Upper lobe of left lung (tissue), 6 donors: ENCODE data around the gene DDX1. TPM values are rescaled to one million over a fixed set of nuclear protein-coding genes. Genes with fewer than 3 reads are reported as not detected.

ENCODE experiments used
- ATAC-seq, 2 donors: fragments of 200-7000 bp; cut with Tn5 transposase; one replicate each; pipeline ENCODE4 v1.9.1; 2022; ENCODE audit warnings: mild to moderate bottlenecking in 2 of 2, moderate library complexity in 2 of 2; ENCODE audit not compliant: low FRiP score in 2 of 2
- DNase-seq, 2 donors: peaks; one replicate each; pipeline ENCODE4 v3.0.0-alpha.2; 2019 to 2020
- H3K27ac ChIP-seq, 4 donors: fragments of 200-600 bp; sonication (generic); one replicate each; pipeline ENCODE4 v1.5.1; 2016 to 2019
- H3K27me3 ChIP-seq, 4 donors: fragments of 200-600 bp; sonication (generic); one replicate each; pipeline ENCODE4 v1.5.1; 2017 to 2019
- H3K36me3 ChIP-seq, 4 donors: fragments of 200-600 bp; sonication (generic); one replicate each; pipeline ENCODE4 v1.5.1; 2016 to 2019
- H3K4me1 ChIP-seq, 4 donors: fragments of 200-600 bp; sonication (generic); one replicate each; pipeline ENCODE4 v1.5.1; 2018 to 2019
- H3K4me3 ChIP-seq, 4 donors: fragments of 200-600 bp; sonication (generic); one replicate each; pipeline ENCODE4 v1.5.1; 2017 to 2019; ENCODE audit warnings: mild to moderate bottlenecking in 2 of 4, moderate library complexity in 1 of 4
- H3K9me3 ChIP-seq, 4 donors: fragments of 200-600 bp; sonication (generic); one replicate each; pipeline ENCODE4 v1.5.1; 2018 to 2019
- EP300 ChIP-seq, 4 donors: sonication (generic); formaldehyde crosslinking; IDR thresholded peaks; one replicate each; pipeline ENCODE4 v1.5.1; 2017; ENCODE audit warnings: antibody characterized with exemption in 4 of 4, control low read depth in 2 of 4
- POLR2A ChIP-seq, 4 donors: fragments of 450-650 bp; IDR thresholded peaks; one replicate each; pipeline ENCODE4 v1.5.1; 2016 to 2017; ENCODE audit warnings: antibody characterized with exemption in 4 of 4, mild to moderate bottlenecking in 2 of 4
- POLR2AphosphoS5 ChIP-seq, 2 donors: sonication (generic); formaldehyde crosslinking; IDR thresholded peaks; one replicate each; pipeline ENCODE4 v1.5.1; 2017; ENCODE audit warnings: antibody characterized with exemption in 2 of 2
- WGBS, 2 donors: methylation state at CpG; one replicate each; pipeline ENCODE4 v1.1.5; 2017 to 2018; 5-methylcytosine and 5-hydroxymethylcytosine counted together
- total RNA-seq, 6 donors: library from RNA; depleted of rRNA in 4 of 6; stranded (reverse); fragments of >200 nt in 4 of 6; gene quantifications; one replicate each; pipeline versions ENCODE4 v1.1.0 to v1.2.1, GENCODE V29; 2016 to 2021
- TF ChIP-seq, protein P1 (sequence below), 6 experiments: fragments of 450-650 bp in 4 of 6; fragments of 200-600 bp in 2 of 6; sonication (generic) in 2 of 6; IDR thresholded peaks; one replicate each; pipeline ENCODE4 v1.5.1; 2016 to 2019; ENCODE audit warnings: antibody characterized with exemption in 6 of 6
- donor health status: DM: no; HTN: no; CAD: no; lungs with moderate emphysema.
- donor health status: DM: no; HTN: yes; CAD: no; lungs with severe emphysema.

The DDX1 gene
- total RNA-seq, 6 donors from 2014 or later: 40.9 to 78.5 (median 53.0) TPM

DNA sequence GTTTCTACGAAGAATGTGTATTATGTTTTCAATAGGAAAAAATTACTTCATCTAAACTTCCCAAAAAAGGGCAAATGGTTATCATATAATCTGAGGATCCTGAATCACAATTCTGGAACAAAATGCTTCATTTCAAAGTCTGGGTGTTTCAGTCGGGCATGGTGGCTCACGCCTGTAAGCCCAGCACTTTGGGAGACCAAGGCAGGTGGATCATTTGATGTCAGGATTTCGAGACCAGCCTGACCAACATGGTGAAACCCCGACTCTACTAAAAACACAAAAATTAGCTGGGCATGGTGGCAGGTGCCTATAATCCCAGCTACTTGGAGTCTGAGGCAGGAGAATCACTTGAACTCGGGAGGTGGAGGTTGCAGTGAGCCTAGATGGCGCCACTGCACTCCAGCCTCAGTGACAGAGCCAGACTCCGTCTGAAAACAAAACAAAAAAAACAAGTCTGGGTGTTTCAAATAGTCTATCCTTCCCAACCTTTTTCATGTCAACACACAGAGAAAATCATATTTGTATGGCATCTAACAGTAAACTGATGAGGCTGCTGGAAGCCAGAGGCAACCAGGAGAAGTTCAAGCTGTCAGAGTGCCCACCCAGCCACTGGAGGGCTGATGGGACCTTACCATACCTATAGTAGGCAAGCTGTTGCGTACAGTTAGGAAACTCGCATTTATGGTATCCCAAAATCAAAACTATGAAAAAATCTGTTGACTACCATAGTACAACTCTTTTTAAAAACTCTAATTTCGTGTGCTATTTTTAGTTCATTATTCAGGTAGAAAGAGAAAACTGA, 45.2 kb upstream of the DDX1 start:
- Histone ChIP-seq H3K4me3 (no peak overlapping the region), H3K27me3 (no peaks in the 10 kb centered on the region), H3K27ac (no peak overlapping the region), H3K36me3 (peaks cover 0 to 30% (median 8%) of the 10 kb centered on the region in 4 donors), H3K9me3 (no peaks in the 10 kb centered on the region), H3K4me1 (no peaks in the 10 kb centered on the region)
- DNase-seq (no peak), ATAC-seq (no peak)
- no peak for TF ChIP-seq POLR2A (IDR thresholded peaks at IDR 0.05)
- TF ChIP-seq, protein P1, sequence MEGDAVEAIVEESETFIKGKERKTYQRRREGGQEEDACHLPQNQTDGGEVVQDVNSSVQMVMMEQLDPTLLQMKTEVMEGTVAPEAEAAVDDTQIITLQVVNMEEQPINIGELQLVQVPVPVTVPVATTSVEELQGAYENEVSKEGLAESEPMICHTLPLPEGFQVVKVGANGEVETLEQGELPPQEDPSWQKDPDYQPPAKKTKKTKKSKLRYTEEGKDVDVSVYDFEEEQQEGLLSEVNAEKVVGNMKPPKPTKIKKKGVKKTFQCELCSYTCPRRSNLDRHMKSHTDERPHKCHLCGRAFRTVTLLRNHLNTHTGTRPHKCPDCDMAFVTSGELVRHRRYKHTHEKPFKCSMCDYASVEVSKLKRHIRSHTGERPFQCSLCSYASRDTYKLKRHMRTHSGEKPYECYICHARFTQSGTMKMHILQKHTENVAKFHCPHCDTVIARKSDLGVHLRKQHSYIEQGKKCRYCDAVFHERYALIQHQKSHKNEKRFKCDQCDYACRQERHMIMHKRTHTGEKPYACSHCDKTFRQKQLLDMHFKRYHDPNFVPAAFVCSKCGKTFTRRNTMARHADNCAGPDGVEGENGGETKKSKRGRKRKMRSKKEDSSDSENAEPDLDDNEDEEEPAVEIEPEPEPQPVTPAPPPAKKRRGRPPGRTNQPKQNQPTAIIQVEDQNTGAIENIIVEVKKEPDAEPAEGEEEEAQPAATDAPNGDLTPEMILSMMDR (IDR thresholded peaks at IDR 0.05): no peak
- TF ChIP-seq POLR2AphosphoS5 (IDR thresholded peaks at IDR 0.05): no peak
- TF ChIP-seq EP300 (IDR thresholded peaks at IDR 0.05): no peak
- 90 to 95% methylated on average over 11 of the region's 11 CpGs for WGBS, 2 donors

DNA sequence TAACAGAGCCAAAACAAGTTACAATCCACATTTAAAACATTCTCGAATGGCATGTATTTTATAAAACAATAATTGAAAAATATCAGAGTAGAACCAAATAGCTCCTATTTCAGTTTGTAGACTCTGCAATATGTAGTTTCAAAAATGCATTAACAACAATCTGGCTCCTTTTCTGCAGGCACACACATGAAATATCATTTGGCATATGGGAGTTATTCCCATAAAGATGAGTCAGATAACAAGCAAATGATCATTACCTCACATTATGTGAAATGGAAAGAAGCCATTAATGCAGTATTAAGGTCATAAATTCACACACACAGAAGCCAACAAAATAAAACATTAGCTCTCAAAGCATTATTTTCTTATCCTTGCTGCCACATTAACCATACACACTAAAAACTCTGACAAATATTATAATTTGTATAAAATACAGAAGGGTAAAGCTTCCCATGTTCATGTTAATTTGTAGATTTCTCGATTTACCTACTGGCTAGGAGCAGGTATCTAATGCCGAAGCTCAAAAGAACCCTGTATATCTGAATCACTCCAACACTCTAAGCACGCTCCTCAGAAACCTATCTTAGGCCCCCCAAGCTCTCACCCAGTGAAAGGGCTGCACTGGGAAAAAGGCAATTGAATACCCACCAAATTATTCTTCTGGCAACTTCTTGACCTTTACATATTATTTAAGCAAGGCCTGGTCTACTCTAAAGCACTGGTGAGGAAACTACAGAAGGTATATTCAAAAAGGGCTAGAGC, 44.4 kb upstream of the DDX1 start:
- ATAC-seq (no peak), DNase-seq (no peak)
- H3K27me3 ChIP-seq: no peaks in the 10 kb centered on the region
- H3K36me3 ChIP-seq: peaks cover 0 to 33% (median 8%) of the 10 kb centered on the region in 4 donors
- H3K4me1 ChIP-seq: no peaks in the 10 kb centered on the region
- TF ChIP-seq, protein P1 (IDR thresholded peaks at IDR 0.05): no peak
- TF ChIP-seq POLR2A (IDR thresholded peaks at IDR 0.05) (no peak), POLR2AphosphoS5 (IDR thresholded peaks at IDR 0.05) (no peak), EP300 (IDR thresholded peaks at IDR 0.05) (no peak)
- H3K27ac ChIP-seq: no peak overlapping the region
- WGBS, 2 donors: 93 to 96% methylated on average over 4 of the region's 4 CpGs
- H3K4me3 ChIP-seq: no peak overlapping the region
- no peaks in the 10 kb centered on the region for H3K9me3 ChIP-seq

DNA sequence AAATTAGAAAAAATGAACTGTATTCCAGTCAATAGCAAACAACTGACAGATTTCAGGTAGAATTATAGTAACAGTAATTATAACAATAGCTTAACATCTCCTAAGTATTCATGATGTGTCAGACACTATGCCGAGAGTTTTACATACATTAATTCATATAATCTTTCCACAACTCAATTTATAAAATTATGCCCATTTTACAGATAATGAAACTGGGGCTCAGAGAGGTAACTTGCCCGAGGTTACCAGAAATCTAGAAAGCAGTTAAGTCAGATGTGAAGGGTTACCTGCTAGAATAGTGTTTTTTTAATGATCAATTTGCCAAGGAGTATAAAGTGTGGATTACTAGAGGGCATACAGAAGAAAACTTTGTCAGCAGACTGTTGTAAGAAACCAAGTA, 42.7 kb upstream of the DDX1 start:
- H3K27me3 ChIP-seq: no peaks in the 10 kb centered on the region
- no peak overlapping the region for H3K4me3 ChIP-seq
- WGBS, 2 donors: 92 to 97% methylated on average over 2 of the region's 2 CpGs
- TF ChIP-seq POLR2A (IDR thresholded peaks at IDR 0.05) (no peak), POLR2AphosphoS5 (IDR thresholded peaks at IDR 0.05) (no peak), EP300 (IDR thresholded peaks at IDR 0.05) (no peak)
- TF ChIP-seq, protein P1 (IDR thresholded peaks at IDR 0.05): no peak
- H3K36me3 ChIP-seq: peaks cover 0 to 47% (median 8%) of the 10 kb centered on the region in 4 donors
- ATAC-seq (no peak), DNase-seq (no peak)
- H3K27ac ChIP-seq: no peak overlapping the region
- H3K9me3 ChIP-seq: no peaks in the 10 kb centered on the region
- no peaks in the 10 kb centered on the region for H3K4me1 ChIP-seq

DNA sequence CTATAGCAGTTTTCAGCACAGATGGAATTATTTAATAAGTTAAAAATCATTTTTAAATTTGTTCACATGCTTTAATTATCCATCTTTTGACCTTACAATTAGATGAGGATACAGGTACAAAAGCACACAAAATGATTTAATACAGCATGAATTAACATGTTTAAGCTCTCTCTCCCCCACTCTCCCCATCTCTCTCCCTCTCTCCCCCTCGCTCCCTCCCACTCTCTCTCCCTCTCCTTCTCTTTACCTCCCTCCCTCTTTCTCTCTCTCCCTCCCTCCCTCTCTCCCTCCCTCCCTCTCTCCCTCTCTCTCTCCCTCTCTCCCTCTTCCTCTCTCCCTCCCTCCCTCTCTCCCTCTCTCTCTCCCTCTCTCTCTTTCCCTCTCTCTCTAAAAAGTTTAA, 38.1 kb upstream of the DDX1 start:
- ATAC-seq (no peak), DNase-seq (no peak)
- no peak overlapping the region for H3K4me3 ChIP-seq
- TF ChIP-seq POLR2AphosphoS5 (IDR thresholded peaks at IDR 0.05) (no peak), EP300 (IDR thresholded peaks at IDR 0.05) (no peak), POLR2A (IDR thresholded peaks at IDR 0.05) (no peak)
- no peak overlapping the region for H3K27ac ChIP-seq
- no peaks in the 10 kb centered on the region for H3K9me3 ChIP-seq
- H3K36me3 ChIP-seq: peaks cover 0 to 39% (median 5%) of the 10 kb centered on the region in 4 donors
- WGBS, 2 donors: 94% methylated on average over 1 of the region's 1 CpG
- H3K27me3 ChIP-seq: no peaks in the 10 kb centered on the region
- peaks cover 0 to 5% (median 1%) of the 10 kb centered on the region in 4 donors for H3K4me1 ChIP-seq

DNA sequence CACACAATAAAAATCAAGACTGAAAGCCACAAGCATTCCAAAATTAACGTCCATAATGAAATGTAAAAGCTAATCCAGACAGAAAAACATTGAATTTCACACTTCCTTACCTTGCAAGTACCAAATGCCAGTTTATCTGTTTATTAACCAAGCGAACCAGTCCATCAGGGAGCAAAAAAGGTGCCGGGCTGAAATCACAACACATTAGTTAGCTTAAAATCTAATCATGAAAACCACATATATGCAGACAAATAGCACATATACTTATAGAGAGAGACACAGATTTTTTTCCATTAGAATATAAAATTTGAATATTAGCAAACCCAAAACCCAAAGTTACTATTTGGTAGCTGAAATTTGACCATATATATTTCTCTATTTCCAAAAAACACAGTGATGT, 37.7 kb upstream of the DDX1 start:
- Histone ChIP-seq H3K27ac (no peak overlapping the region), H3K9me3 (no peaks in the 10 kb centered on the region), H3K4me3 (no peak overlapping the region), H3K27me3 (no peaks in the 10 kb centered on the region), H3K36me3 (peaks cover 0 to 35% (median 4%) of the 10 kb centered on the region in 4 donors), H3K4me1 (peaks cover 0 to 5% (median 2%) of the 10 kb centered on the region in 4 donors)
- ATAC-seq (no peak), DNase-seq (no peak)
- WGBS, 2 donors: 86 to 92% methylated on average over 3 of the region's 3 CpGs
- TF ChIP-seq, protein P1 (IDR thresholded peaks at IDR 0.05): no peak
- TF ChIP-seq POLR2A (IDR thresholded peaks at IDR 0.05): no peak
- TF ChIP-seq EP300 (IDR thresholded peaks at IDR 0.05): no peak
- no peak for TF ChIP-seq POLR2AphosphoS5 (IDR thresholded peaks at IDR 0.05)
